Duodenal mucosa (tissue), 2 donors: ENCODE measurements around the gene GABRB1.

Experiments used
- H3K27ac ChIP-seq: one replicate; pipeline ENCODE4 v1.7.0; 2013; ENCODE audit warnings: low read depth, low read length
- H3K27me3 ChIP-seq, 2 donors: one replicate each; pipeline ENCODE4 v1.7.0; 2013; ENCODE audit warnings: low read length in 2 of 2, control low read depth in 1 of 2; ENCODE audit not compliant: insufficient read depth in 2 of 2, control insufficient read depth in 1 of 2
- H3K36me3 ChIP-seq, 2 donors: one replicate each; pipeline ENCODE4 v1.7.0; 2013; ENCODE audit warnings: low read length in 2 of 2, control low read depth in 1 of 2; ENCODE audit not compliant: insufficient read depth in 2 of 2, control insufficient read depth in 1 of 2
- H3K4me1 ChIP-seq, 2 donors: one replicate each; pipeline ENCODE4 v1.7.0; 2013; ENCODE audit warnings: low read length in 2 of 2, control low read depth in 1 of 2; ENCODE audit not compliant: insufficient read depth in 2 of 2, control insufficient read depth in 1 of 2
- H3K4me3 ChIP-seq, 2 donors: one replicate each; pipeline ENCODE4 v1.7.0; 2013; ENCODE audit warnings: low read length in 2 of 2, low read depth in 1 of 2
- H3K9ac ChIP-seq, 2 donors: one replicate each; pipeline ENCODE4 v1.7.0; 2013; ENCODE audit warnings: low read length in 2 of 2, low read depth in 1 of 2
- H3K9me3 ChIP-seq, 2 donors: one replicate each; pipeline ENCODE4 v1.7.0; 2013; ENCODE audit warnings: low read length in 2 of 2, control low read depth in 1 of 2; ENCODE audit not compliant: control insufficient read depth in 1 of 2

GABRB1 gene

DNA sequence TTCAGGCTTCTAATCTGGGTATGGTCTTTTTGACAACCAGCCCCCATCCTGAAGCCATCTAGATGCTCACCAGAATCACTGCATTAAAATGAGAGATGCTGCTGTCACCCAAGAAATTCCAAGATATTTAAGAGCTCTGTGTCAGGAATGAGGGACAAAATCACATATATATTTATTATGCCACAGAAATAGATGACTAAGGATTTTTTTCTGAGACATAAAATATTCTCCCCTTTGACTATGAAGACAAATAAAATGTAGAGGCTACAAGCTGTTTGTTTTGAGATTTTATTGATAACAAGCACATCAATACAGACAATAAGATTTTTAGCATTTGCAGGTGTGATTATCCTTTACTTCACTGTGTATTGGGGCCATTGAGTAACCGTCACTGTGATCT is 354.8 kb downstream of the GABRB1 start:
- H3K9ac ChIP-seq, result no peak overlapping the region
- no peaks in the 10 kb centered on the region for H3K4me1 ChIP-seq
- no peak overlapping the region for H3K27ac ChIP-seq
- no peaks in the 10 kb centered on the region for H3K27me3 ChIP-seq
- H3K4me3 ChIP-seq, result no peak overlapping the region
- H3K9me3 ChIP-seq, result no peaks in the 10 kb centered on the region
- no peaks in the 10 kb centered on the region for H3K36me3 ChIP-seq

DNA sequence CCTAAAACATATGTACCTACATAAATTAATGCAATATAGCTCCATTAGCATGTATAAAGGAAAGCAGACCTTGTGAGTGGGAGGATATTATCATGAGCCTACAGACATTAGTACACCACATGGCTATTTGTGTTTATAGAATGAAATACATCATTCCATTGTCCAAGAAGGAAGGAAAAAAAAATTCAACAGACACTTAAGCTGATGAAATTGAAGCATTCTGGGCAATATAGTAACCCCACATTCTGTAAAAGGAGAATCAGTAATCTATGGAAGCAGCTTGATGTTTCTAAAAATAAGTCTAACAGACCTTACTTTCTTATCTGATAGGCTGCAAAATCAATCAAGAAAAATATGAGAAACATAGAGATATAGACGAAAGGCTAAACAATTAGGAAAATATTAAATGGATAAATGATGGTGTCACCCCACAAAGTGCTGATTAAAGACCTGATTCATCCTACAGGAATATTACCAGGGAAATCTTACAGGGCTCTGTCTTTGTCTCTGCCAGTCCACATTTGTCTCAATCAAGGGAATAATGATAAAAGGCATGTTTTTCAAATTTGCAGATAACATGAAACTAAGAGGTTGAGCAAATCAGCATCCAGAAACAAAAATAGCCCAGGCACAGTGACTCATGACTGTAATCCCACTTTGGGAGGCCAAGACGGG is 355.3 kb downstream of the GABRB1 start:
- no peaks in the 10 kb centered on the region for H3K36me3 ChIP-seq
- no peak overlapping the region for H3K9ac ChIP-seq
- H3K9me3 ChIP-seq, result no peaks in the 10 kb centered on the region
- H3K27ac ChIP-seq, result no peak overlapping the region
- H3K4me1 ChIP-seq, result no peaks in the 10 kb centered on the region
- no peaks in the 10 kb centered on the region for H3K27me3 ChIP-seq
- H3K4me3 ChIP-seq, result no peak overlapping the region

DNA sequence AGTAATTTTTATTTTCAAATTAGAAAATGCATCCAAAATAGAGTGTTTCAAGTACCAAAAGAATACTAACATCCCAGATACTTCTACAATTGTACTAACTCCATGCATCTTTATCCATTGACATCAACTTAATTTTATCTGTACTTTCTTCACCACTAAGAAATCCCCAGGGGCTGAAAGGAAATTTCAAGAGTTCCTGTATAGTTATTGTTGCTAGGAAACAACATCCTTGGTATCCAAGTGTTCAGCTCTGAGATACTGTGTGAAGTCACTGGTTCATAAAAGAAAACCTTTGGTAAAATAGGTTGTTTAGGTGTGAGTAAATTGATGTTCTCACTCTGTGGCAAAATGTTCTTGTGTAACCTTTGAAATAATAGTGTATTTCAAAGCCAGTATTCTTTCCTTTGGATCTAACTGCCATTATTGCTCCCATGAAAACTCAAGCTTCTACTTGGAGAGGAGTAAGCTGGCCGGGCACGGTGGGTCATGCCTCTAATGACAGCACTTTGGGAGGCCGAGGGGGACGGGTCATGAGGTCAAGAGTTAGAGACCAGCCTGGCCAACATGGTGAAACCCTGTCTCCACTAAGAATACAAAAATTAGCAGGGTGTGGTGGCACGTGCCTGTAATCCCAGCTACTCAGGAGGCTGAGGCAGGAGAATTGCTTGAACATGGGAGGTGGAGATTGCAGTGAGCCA is 359.2 kb downstream of the GABRB1 start:
- Histone ChIP-seq H3K27ac (no peak overlapping the region), H3K36me3 (no peaks in the 10 kb centered on the region), H3K4me1 (no peaks in the 10 kb centered on the region), H3K4me3 (no peak overlapping the region), H3K9ac (no peak overlapping the region), H3K27me3 (no peaks in the 10 kb centered on the region), H3K9me3 (no peaks in the 10 kb centered on the region)

DNA sequence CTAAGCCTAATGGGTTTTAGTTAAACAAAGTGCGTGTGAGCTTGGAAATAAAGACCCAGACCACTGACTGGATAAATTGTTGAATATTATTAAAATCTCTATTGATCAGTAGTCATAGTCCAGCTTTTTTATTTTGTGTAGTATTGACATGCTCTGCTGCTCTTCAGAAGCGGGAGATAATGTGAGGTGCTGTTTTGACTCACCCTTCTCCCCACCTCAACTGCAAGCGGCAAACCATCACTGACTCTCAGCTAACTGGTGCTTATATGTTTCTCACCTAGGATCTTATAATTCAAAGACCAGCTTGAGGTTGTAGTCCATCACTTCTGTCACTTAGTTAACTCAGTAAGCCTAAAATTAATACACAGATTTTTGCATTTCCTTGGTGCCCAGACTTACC is 359.9 kb downstream of the GABRB1 start:
- H3K4me3 ChIP-seq, result no peak overlapping the region
- no peaks in the 10 kb centered on the region for H3K9me3 ChIP-seq
- no peaks in the 10 kb centered on the region for H3K36me3 ChIP-seq
- no peaks in the 10 kb centered on the region for H3K27me3 ChIP-seq
- no peaks in the 10 kb centered on the region for H3K4me1 ChIP-seq
- no peak overlapping the region for H3K9ac ChIP-seq
- no peak overlapping the region for H3K27ac ChIP-seq

DNA sequence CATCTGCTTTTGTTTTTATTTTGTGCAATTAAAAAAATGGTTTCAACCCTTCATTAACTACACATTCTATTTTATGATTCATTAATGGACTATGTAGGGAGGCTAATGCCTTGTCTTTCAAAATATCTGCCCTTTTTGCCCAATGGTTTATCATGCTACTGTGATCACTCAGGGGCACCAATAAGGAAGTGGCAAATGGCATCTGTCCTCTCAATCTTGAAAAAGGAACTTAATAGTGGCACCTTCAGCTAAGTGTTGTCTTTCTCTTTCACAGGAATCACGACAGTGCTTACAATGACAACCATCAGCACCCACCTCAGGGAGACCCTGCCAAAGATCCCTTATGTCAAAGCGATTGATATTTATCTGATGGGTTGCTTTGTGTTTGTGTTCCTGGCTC is 375.0 kb downstream of the GABRB1 start:
- H3K9me3 ChIP-seq, result no peaks in the 10 kb centered on the region
- H3K27me3 ChIP-seq, result no peaks in the 10 kb centered on the region
- no peak overlapping the region for H3K4me3 ChIP-seq
- no peak overlapping the region for H3K9ac ChIP-seq
- H3K4me1 ChIP-seq, result no peaks in the 10 kb centered on the region
- H3K36me3 ChIP-seq, result no peaks in the 10 kb centered on the region
- H3K27ac ChIP-seq, result no peak overlapping the region

DNA sequence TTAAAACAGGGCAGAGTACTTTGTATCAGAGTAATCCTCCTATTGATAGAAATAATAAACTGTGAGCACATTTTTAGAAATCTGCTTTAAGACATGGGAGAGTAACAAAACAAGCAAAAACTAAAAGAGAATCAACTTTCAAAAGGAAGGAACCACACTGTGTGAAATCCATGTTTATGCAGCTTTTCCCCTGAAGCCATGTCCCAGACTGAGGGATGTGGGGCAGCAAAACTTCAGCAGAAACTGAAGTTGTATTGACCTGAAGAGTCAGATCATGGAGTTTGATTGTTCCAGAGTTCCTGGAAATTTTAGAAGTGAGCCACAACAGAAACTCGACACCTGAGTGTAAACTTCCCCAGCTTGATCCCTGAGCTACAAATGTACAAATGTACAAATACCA is 378.9 kb downstream of the GABRB1 start:
- H3K27ac ChIP-seq, result no peak overlapping the region
- H3K27me3 ChIP-seq, result no peaks in the 10 kb centered on the region
- H3K4me3 ChIP-seq, result no peak overlapping the region
- H3K9ac ChIP-seq, result no peak overlapping the region
- H3K9me3 ChIP-seq, result no peaks in the 10 kb centered on the region
- H3K4me1 ChIP-seq, result no peaks in the 10 kb centered on the region
- no peaks in the 10 kb centered on the region for H3K36me3 ChIP-seq

DNA sequence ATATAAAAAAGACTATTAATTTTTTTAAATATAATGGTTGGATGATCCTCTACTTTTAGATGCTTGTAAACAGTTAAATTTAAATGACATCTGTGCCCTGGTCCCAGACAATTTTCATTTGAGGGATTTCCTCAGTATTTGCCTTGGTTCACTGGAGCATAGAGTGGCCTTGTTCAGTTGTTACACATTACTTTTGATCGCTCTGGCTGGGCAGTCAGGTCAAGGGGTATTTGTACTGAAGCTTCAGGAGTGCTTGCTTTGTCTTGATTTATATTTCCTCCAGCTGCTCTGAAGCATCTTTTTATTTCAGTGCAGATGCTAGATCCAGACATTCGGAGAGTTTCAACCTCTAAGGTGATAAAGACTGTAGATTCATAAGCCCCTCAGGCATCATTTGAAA is 382.2 kb downstream of the GABRB1 start:
- Histone ChIP-seq H3K27me3 (no peaks in the 10 kb centered on the region), H3K27ac (no peak overlapping the region), H3K36me3 (no peaks in the 10 kb centered on the region), H3K4me3 (no peak overlapping the region), H3K9ac (no peak overlapping the region), H3K9me3 (no peaks in the 10 kb centered on the region), H3K4me1 (no peaks in the 10 kb centered on the region)

DNA sequence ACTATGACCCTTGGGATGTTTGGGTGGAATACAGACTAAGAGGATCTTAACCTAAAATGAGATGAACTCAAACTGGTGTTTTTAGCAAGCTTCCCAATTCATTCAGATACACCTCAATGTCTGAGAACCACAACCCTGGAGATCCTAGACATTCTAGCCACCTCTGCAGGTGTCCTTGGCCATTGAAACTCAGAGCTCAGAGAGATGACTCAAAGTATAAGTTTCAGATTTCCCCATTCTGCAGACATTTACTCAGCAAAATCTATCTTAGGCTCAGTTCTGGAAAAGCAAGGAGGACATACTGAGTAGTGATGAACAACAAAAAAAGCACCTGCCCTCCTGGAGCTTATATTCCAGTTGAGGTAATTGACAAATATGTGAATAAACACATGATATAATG is 384.4 kb downstream of the GABRB1 start:
- Histone ChIP-seq H3K27me3 (no peaks in the 10 kb centered on the region), H3K9ac (no peak overlapping the region), H3K27ac (no peak overlapping the region), H3K9me3 (no peaks in the 10 kb centered on the region), H3K36me3 (no peaks in the 10 kb centered on the region), H3K4me1 (no peaks in the 10 kb centered on the region), H3K4me3 (no peak overlapping the region)

DNA sequence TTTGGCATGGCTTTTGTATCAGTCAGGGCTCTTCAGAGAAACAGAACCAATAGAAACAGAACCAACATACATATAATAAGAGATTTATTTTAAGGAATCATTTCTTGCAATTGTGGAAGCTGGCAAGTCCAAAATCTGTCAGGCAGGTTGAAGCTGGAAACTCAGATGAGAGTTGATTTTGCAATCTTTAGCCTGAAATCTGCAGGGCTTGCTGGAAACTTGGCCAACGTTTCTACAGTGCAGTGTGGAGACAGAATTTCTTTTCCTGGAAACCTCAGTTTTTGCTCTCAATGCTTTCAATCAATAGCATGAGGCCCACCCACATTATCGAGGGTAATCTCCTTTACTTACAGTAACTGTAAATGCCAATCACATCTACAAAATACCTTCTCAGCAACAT is 386.8 kb downstream of the GABRB1 start:
- H3K9ac ChIP-seq, result no peak overlapping the region
- no peaks in the 10 kb centered on the region for H3K9me3 ChIP-seq
- H3K36me3 ChIP-seq, result no peaks in the 10 kb centered on the region
- no peak overlapping the region for H3K4me3 ChIP-seq
- H3K27me3 ChIP-seq, result no peaks in the 10 kb centered on the region
- no peak overlapping the region for H3K27ac ChIP-seq
- no peaks in the 10 kb centered on the region for H3K4me1 ChIP-seq

DNA sequence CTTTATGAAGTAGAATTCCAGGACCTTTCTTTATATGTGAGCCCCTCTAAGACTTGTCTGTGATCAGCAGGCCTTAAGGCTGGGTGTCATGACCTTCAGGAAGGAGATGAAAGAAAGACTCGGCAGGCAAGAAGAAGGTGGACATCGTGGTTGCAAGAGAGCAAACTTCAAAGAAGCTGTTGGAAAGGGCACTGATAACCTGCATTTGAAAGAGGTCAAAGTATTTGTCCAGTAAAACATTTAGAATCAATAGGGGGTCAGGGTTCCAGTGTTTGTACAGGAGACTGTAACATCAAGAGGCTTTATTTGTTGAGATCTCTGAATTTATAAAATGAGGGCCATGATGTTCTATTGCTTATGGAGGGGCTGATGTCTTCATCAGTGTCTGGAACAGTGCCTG is 387.9 kb downstream of the GABRB1 start:
- no peaks in the 10 kb centered on the region for H3K4me1 ChIP-seq
- H3K9ac ChIP-seq, result no peak overlapping the region
- no peaks in the 10 kb centered on the region for H3K27me3 ChIP-seq
- H3K9me3 ChIP-seq, result no peaks in the 10 kb centered on the region
- H3K36me3 ChIP-seq, result no peaks in the 10 kb centered on the region
- H3K27ac ChIP-seq, result no peak overlapping the region
- H3K4me3 ChIP-seq, result no peak overlapping the region
